ENCODE results near the gene CACNG4.

DNA sequence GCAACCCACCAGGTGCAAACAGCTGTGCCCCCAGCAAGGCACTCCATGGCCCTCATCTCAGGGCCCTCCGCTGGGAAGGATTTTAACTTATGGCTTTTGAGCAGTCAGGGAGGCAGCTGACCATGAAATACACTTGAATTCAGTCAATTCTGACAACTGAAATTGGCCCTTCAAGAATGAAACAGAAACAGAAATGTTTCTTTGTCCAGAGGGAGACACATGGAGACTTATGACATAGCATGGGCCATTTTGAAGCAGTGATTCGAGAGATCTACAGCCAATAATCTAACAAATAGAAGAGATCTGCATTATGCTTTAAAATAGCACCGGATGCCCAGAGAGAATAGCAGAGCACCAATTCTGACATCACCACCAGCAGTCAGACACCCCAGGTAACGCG is 87.3 kb downstream of the CACNG4 start:
- TF ChIP-seq, protein P1, sequence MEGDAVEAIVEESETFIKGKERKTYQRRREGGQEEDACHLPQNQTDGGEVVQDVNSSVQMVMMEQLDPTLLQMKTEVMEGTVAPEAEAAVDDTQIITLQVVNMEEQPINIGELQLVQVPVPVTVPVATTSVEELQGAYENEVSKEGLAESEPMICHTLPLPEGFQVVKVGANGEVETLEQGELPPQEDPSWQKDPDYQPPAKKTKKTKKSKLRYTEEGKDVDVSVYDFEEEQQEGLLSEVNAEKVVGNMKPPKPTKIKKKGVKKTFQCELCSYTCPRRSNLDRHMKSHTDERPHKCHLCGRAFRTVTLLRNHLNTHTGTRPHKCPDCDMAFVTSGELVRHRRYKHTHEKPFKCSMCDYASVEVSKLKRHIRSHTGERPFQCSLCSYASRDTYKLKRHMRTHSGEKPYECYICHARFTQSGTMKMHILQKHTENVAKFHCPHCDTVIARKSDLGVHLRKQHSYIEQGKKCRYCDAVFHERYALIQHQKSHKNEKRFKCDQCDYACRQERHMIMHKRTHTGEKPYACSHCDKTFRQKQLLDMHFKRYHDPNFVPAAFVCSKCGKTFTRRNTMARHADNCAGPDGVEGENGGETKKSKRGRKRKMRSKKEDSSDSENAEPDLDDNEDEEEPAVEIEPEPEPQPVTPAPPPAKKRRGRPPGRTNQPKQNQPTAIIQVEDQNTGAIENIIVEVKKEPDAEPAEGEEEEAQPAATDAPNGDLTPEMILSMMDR (conservative IDR thresholded peaks at IDR 0.05; ENCODE audit: low read depth, low read length), result no peak
- TF ChIP-seq EZH2 (IDR thresholded peaks at IDR 0.05; ENCODE audit: low read length, unreplicated experiment), result no peak
